OCI-LY7 (cell line): ENCODE results near the gene TMEM115. TPM values are rescaled to one million over a fixed set of nuclear protein-coding genes. Genes with fewer than 3 reads are reported as not detected.

Experiments used
- BruUV-seq: library from RNA; stranded (reverse); fragments of 400-500 nt; replicated peaks from 2 replicates; lab custom pipeline; 2021; lab: Mats Ljungman, UMichigan
- CTCF ChIA-PET: fragments of 300-600 bp; sonication (Branson Sonifier 250); formaldehyde crosslinking; loops from one replicate; lab custom pipeline; 2022; ENCODE audit warnings: antibody characterized with exemption; ENCODE audit not compliant: unreplicated experiment; lab: Charles Lee
- POLR2A ChIA-PET: fragments of 300-600 bp; sonication (Branson Sonifier 250); formaldehyde crosslinking; loops from one replicate; lab custom pipeline; 2022; ENCODE audit warnings: antibody characterized with exemption; lab: Charles Lee
- DNase-seq: peaks from one replicate; pipeline ENCODE4 v3.0.0-alpha.2; 2015; ENCODE audit warnings: low spot score
- H2AFZ ChIP-seq: fragments of 200-600 bp; sonication (generic), shearing (Covaris generic); 2 replicates; pipeline ENCODE4 v1.6.1; 2014; ENCODE audit warnings: mild to moderate bottlenecking, antibody characterized with exemption, low read length, moderate library complexity
- H3K27ac ChIP-seq: fragments of 200-600 bp; sonication (generic); 2 replicates; pipeline ENCODE4 v1.5.1; 2014; ENCODE audit warnings: mixed run types, low read depth, mild to moderate bottlenecking, moderate library complexity, low read length, inconsistent platforms; ENCODE audit not compliant: poor library complexity, severe bottlenecking
- H3K36me3 ChIP-seq: fragments of 200-600 bp; sonication (generic); 2 replicates; pipeline ENCODE4 v1.6.1; 2014; ENCODE audit warnings: mild to moderate bottlenecking, antibody characterized with exemption, low read length, moderate library complexity, mixed read lengths; ENCODE audit not compliant: insufficient read depth
- H3K4me1 ChIP-seq: fragments of 200-600 bp; sonication (generic); 2 replicates; pipeline ENCODE4 v1.5.1; 2014; ENCODE audit warnings: mild to moderate bottlenecking, low read length; ENCODE audit not compliant: insufficient read depth, poor library complexity, severe bottlenecking
- H3K4me2 ChIP-seq: fragments of 200-600 bp; sonication (generic); 2 replicates; pipeline ENCODE4 v1.6.1; 2014; ENCODE audit warnings: mild to moderate bottlenecking, low read length
- H3K4me3 ChIP-seq: fragments of 200-600 bp; sonication (generic); 2 replicates; pipeline ENCODE4 v1.5.1; 2014; ENCODE audit warnings: mild to moderate bottlenecking, low read depth, low read length; ENCODE audit not compliant: poor library complexity, severe bottlenecking
- H3K79me2 ChIP-seq: fragments of 200-600 bp; sonication (generic); 2 replicates; pipeline ENCODE4 v1.6.1; 2016; ENCODE audit warnings: low read depth, mild to moderate bottlenecking, low read length, moderate library complexity, mixed read lengths; ENCODE audit not compliant: insufficient read depth
- H3K9me2 ChIP-seq: fragments of 200-600 bp; sonication (generic); 2 replicates; pipeline ENCODE4 v1.6.1; 2016; ENCODE audit warnings: mild to moderate bottlenecking, low read length, mixed read lengths; ENCODE audit not compliant: insufficient read depth
- H3K9me3 ChIP-seq: fragments of 200-600 bp; sonication (generic); 2 replicates; pipeline ENCODE4 v1.6.1; 2014; ENCODE audit warnings: mild to moderate bottlenecking, mixed run types, low read length, mixed read lengths
- H4K20me1 ChIP-seq: fragments of 200-600 bp; sonication (generic); 2 replicates; pipeline ENCODE4 v1.6.1; 2014; ENCODE audit warnings: mild to moderate bottlenecking, antibody characterized with exemption, low read length, moderate library complexity, mixed read lengths; ENCODE audit not compliant: insufficient read depth
- EZH2phosphoT487 ChIP-seq: fragments of 200-600 bp; sonication (generic); IDR thresholded peaks from 2 replicates; pipeline ENCODE4 v1.6.1; 2018; ENCODE audit warnings: low read depth, borderline replicate concordance, mild to moderate bottlenecking, mixed run types, antibody characterized with exemption, low read length, moderate library complexity, mixed read lengths
- intact Hi-C: fragments of 100-400 bp; cut with micrococcal nuclease; formaldehyde crosslinking; loops from one replicate; pipeline ENCODE4 v1.10.0; 2022; ENCODE audit not compliant: unreplicated experiment
- total RNA-seq, 2 experiments: library from RNA; depleted of rRNA in 1 of 2; stranded (reverse); fragments of >200 nt in 1 of 2; shearing (Covaris generic) in 1 of 2; gene quantifications; 2 replicates each; pipeline ENCODE4 v1.2.3, GENCODE V29; 2014 to 2022
- TF ChIP-seq, protein P1 (sequence below): fragments of 200-600 bp; sonication (generic); conservative IDR thresholded peaks from 2 replicates; pipeline ENCODE4 v1.5.1; 2014; ENCODE audit warnings: mild to moderate bottlenecking, antibody characterized with exemption, low read length, moderate library complexity, mixed read lengths

TMEM115 gene
- total RNA-seq, 2 experiments from 2014 or later = 16.2 to 18.9 TPM

DNA sequence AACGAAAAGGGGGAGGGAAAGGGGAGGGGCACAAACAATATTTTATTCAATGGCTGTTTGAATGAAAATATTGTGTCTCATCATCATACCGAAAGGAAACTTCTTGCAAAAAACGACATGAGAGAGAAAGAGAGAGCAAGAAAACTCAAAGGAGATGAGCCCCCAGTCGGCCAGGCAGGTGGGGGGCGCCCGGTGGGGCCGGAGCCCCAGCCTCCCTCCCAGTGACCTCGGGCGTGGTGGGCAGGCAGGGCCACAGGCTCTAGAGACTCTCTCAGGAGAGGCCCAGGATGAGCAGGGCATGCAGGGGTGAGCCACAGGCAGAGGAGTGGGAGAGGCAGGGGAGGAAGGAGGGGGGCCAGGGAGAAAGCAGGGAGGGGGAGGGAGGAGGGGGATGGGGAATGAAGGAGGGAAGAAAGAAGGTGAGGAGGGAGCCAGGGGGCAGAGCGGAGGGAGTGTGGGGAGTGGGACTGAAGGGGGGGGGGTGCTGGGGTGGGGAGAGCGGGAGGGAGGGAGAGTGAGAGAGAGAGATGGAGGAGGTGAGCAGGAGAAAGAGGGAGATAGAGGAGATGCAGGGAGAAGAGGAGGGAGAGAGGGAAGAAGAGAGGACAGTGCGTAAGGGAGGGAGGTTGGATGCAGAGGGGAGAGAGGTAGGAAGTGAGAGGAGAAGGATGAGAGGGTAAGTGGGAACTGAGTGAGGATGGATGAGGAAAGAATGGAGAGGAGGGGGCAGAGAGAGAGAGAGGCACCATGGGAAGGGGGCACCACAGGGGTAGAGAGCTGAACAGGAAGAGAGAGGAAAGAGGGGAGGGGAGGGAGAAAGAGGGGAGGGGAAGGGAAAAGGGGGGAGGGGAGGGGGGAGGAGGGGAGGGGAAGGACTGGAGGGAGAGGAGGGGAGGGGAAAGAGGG lies 14.1 kb upstream of the TMEM115 start:
- H3K4me2 ChIP-seq = no peak overlapping the region
- no TSS peak for BruUV-seq
- no peaks in the 10 kb centered on the region for H3K4me1 ChIP-seq
- H3K79me2 ChIP-seq = no peaks in the 10 kb centered on the region
- intact Hi-C loops = no loop called here
- no peak overlapping the region for H3K4me3 ChIP-seq
- POLR2A ChIA-PET = no interaction called here
- DNase-seq = no peak
- no peaks in the 10 kb centered on the region for H3K9me3 ChIP-seq
- H3K27ac ChIP-seq = no peak overlapping the region
- TF ChIP-seq EZH2phosphoT487 = no peak
- TF ChIP-seq, protein P1, sequence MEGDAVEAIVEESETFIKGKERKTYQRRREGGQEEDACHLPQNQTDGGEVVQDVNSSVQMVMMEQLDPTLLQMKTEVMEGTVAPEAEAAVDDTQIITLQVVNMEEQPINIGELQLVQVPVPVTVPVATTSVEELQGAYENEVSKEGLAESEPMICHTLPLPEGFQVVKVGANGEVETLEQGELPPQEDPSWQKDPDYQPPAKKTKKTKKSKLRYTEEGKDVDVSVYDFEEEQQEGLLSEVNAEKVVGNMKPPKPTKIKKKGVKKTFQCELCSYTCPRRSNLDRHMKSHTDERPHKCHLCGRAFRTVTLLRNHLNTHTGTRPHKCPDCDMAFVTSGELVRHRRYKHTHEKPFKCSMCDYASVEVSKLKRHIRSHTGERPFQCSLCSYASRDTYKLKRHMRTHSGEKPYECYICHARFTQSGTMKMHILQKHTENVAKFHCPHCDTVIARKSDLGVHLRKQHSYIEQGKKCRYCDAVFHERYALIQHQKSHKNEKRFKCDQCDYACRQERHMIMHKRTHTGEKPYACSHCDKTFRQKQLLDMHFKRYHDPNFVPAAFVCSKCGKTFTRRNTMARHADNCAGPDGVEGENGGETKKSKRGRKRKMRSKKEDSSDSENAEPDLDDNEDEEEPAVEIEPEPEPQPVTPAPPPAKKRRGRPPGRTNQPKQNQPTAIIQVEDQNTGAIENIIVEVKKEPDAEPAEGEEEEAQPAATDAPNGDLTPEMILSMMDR = no peak
- CTCF ChIA-PET = no interaction called here
- H4K20me1 ChIP-seq = no peaks in the 10 kb centered on the region
- H3K9me2 ChIP-seq = no peaks in the 10 kb centered on the region
- H2AFZ ChIP-seq = no peak overlapping the region
- H3K36me3 ChIP-seq = no peaks in the 10 kb centered on the region

DNA sequence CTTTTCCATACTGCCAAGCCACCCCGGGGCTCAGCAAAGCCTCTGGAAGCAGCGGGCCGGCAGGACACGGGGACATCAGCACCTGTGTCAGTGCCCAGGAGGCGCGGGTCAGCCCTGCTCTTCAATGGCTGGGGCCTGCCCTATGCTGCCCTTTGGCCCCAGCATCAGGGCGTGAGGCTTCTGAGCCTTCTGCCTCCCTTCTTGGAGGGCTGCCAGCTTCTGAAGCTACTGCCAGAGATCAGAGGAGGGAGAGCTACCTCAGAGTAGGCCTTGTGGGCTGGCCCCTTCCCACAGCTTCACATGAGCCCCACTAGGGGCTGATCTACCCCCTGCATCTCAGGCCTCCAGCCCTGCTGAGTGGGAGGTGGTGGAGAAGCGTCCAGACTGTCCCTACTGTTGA lies 13.0 kb upstream of the TMEM115 start:
- intact Hi-C loops = no loop called here
- Histone ChIP-seq H3K36me3 (no peaks in the 10 kb centered on the region), H3K9me2 (no peaks in the 10 kb centered on the region), H3K27ac (no peak overlapping the region), H3K4me1 (no peaks in the 10 kb centered on the region), H4K20me1 (no peaks in the 10 kb centered on the region), H3K9me3 (no peaks in the 10 kb centered on the region), H3K4me3 (no peak overlapping the region), H3K4me2 (no peak overlapping the region), H3K79me2 (no peaks in the 10 kb centered on the region), H2AFZ (no peak overlapping the region)
- no peak for TF ChIP-seq EZH2phosphoT487
- TF ChIP-seq, protein P1 = no peak
- ChIA-PET POLR2A (no interaction called here), CTCF (no interaction called here)
- DNase-seq = no peak
- no TSS peak for BruUV-seq

DNA sequence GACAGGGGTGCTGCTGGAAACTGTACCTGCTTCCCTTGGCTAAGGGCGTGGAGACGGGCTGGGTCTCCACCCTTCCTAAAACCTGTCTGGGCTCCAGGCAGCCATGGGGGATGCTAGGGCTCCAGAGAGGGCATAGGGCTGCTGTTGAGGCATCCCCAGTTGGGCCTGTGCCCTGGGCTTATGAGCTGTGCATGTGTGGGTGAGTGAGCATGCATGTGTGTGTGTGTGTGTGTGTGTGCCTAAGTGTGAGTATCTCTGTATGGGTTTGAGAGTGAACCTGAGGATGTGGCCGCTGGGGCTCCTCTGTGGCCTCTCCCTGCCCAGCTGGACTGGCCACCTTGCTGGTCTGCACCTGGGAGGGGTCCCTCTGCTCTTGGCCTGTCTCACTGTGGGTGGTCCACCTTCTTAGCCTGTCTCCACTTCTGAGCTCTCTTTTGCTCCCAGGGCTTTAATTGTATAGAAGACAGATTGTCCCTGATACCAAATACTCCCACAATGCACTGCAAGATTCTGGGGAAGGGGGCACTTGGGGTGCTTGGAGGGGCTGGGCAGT lies 11.9 kb upstream of the TMEM115 start:
- no peak for DNase-seq
- H4K20me1 ChIP-seq = no peaks in the 10 kb centered on the region
- ChIA-PET POLR2A (interaction anchor here (0.6 kb wide), 1 partner anchor 10 kb away, joined by 8 read pairs; no protein-coding TSS in a partner anchor), CTCF (no interaction called here)
- H2AFZ ChIP-seq = no peak overlapping the region
- H3K9me3 ChIP-seq = no peaks in the 10 kb centered on the region
- H3K4me2 ChIP-seq = no peak overlapping the region
- H3K4me1 ChIP-seq = no peaks in the 10 kb centered on the region
- no peak overlapping the region for H3K27ac ChIP-seq
- no peaks in the 10 kb centered on the region for H3K36me3 ChIP-seq
- TF ChIP-seq, protein P1 = no peak
- TF ChIP-seq EZH2phosphoT487 = no peak
- BruUV-seq = no TSS peak
- H3K4me3 ChIP-seq = no peak overlapping the region
- no peaks in the 10 kb centered on the region for H3K79me2 ChIP-seq
- H3K9me2 ChIP-seq = no peaks in the 10 kb centered on the region
- intact Hi-C loops = no loop called here
